Measurements from ENCODE around the gene ZNF581. TPM values are rescaled to one million over a fixed set of nuclear protein-coding genes. Genes with fewer than 3 reads are reported as not detected.

Gene ZNF581
- polyA plus RNA-seq, 1 experiment = 31.3 TPM

- H3K27me3 ChIP-seq (ENCODE audit: control insufficient read depth, insufficient read depth, low read length) = no peaks in the 10 kb centered on the region
- ChIA-PET POLR2A (no interaction called here), CTCF (interaction anchor here (1.7 to 2.1 kb wide), 3 partner anchors 16 to 23 kb away, joined by 4 to 14 read pairs (median 6); no protein-coding TSS in a partner anchor)
- no peak for TF ChIP-seq CTCF (IDR thresholded peaks at IDR 0.05; ENCODE audit: insufficient read depth, low read depth, low read length)
- DNase-seq (ENCODE audit: low read depth) = no peak
- H3K4me3 ChIP-seq (ENCODE audit: low read depth, low read length) = peak overlapping the region; percentile 86
- peaks cover 7% of the 10 kb centered on the region for H3K36me3 ChIP-seq (ENCODE audit: control insufficient read depth, insufficient read depth, low read length)
Measured at GRCh38 chr19:55648585-55649267, 5.3 kb downstream of the ZNF581 start.

DNA sequence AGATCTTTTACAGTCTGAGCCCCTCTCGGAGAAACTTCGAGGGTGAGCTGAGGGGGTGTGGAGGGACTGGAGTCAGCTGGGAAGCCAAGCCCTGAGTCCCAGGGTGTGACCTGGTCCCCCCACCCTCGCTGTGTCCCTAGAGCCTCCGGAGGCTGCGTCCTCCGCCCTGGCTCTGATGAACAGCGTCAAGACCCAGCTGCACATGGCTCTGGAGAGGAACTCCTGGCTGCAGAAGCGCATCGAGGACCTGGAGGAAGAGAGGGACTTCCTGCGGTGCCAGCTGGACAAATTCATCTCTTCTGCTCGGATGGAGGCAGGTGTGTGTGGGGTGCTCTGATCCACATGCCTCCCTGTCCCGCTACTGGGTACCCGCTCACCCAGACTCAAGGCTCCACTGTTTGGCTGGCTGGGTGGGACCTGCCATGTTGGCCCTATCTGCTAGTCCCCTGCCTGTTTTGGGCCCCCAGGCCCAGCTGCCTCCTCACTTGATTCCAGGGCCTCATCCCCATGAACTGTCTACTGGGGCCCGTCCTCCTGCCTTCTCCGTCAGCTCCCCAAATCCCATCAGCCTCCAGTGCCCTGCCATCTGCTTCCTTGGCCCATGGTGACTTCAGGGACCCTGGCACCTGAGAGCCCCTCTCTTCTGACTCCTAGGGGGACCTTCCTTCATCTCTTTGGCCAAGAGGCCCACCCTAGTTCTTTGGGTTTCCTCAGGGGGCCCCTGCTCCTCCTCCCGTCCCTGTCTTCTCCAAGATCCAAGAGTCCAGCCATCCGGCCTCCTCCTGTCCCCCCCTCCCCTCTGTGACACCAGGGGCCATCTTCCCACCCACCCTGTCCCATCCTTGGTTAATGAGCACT is 6.0 kb downstream of the ZNF581 start:
- peak overlapping the region; percentile 86 for H3K4me3 ChIP-seq (ENCODE audit: low read depth, low read length)
- CTCF ChIA-PET = interaction anchor here (1.7 to 2.0 kb wide), 2 partner anchors 17 to 22 kb away, joined by 4 to 6 read pairs; no protein-coding TSS in a partner anchor

DNA sequence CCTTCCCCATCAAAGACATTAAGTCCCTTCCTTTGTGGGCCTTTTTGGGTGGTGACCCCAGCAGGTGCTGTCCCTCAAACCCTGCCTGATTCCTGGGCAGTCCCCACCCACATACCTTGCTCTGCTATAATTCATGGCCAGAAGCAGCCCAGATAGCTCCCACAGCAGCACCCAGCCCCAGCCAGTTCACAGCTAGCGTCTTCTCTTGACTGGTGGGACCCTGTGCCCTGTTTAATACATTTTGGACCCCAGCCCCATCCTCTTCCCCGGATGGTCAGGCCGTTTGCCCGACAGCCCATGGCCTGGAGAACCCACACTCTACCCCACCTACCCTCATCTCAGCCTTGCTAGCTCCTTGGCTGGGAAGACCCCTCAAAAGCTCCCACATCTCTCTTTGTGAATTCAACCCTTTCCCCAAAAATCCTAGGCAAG is 6.7 kb downstream of the ZNF581 start:
- POLR2A ChIA-PET = no interaction called here
- no peak for DNase-seq (ENCODE audit: low read depth)
- TF ChIP-seq CTCF (IDR thresholded peaks at IDR 0.05; ENCODE audit: insufficient read depth, low read depth, low read length) = no peak
- H3K36me3 ChIP-seq (ENCODE audit: control insufficient read depth, insufficient read depth, low read length) = peaks cover 5% of the 10 kb centered on the region
- CTCF ChIA-PET = interaction anchor here (1.7 to 2.0 kb wide), 2 partner anchors 18 to 22 kb away, joined by 4 to 6 read pairs; no protein-coding TSS in a partner anchor
- H3K27me3 ChIP-seq (ENCODE audit: control insufficient read depth, insufficient read depth, low read length) = no peaks in the 10 kb centered on the region
- no peak overlapping the region for H3K4me3 ChIP-seq (ENCODE audit: low read depth, low read length)

More for the DNA sequence above, 6.0 kb downstream of the ZNF581 start:
- POLR2A ChIA-PET = no interaction called here
- H3K27me3 ChIP-seq (ENCODE audit: control insufficient read depth, insufficient read depth, low read length) = no peaks in the 10 kb centered on the region
- no peak for TF ChIP-seq CTCF (IDR thresholded peaks at IDR 0.05; ENCODE audit: insufficient read depth, low read depth, low read length)
- H3K36me3 ChIP-seq (ENCODE audit: control insufficient read depth, insufficient read depth, low read length) = peaks cover 7% of the 10 kb centered on the region
- no peak for DNase-seq (ENCODE audit: low read depth)

- no peaks in the 10 kb centered on the region for H3K27me3 ChIP-seq (ENCODE audit: control insufficient read depth, insufficient read depth, low read length)
- TF ChIP-seq CTCF (IDR thresholded peaks at IDR 0.05; ENCODE audit: insufficient read depth, low read depth, low read length) = no peak
- no peak overlapping the region for H3K4me3 ChIP-seq (ENCODE audit: low read depth, low read length)
- peaks cover 2% of the 10 kb centered on the region; the same call in 1 of the 2 replicates for H3K36me3 ChIP-seq (ENCODE audit: control insufficient read depth, insufficient read depth, low read length)
- ChIA-PET CTCF (interaction anchor here (2.0 kb wide), 1 partner anchor 18 kb away, joined by 6 read pairs; no protein-coding TSS in a partner anchor), POLR2A (no interaction called here)
- no peak for DNase-seq (ENCODE audit: low read depth)
Measured at GRCh38 chr19:55650602-55651230, 7.3 kb downstream of the ZNF581 start.
